Loucy (cell line): ENCODE data around the gene NIPSNAP3A.
A peak's percentile ranks its signal among the peaks of the same experiment; 100 is the strongest.

Experiments used
- H2AFZ ChIP-seq: fragments of 200-600 bp; sonication (generic); 2 replicates; pipeline ENCODE4 v1.6.0; 2016; ENCODE audit warnings: antibody characterized with exemption, mild to moderate bottlenecking, low read length, moderate library complexity
- H3F3A ChIP-seq: fragments of 200-600 bp; 2 replicates; pipeline ENCODE4 v1.6.0; 2016; ENCODE audit warnings: antibody characterized with exemption, low read depth, mild to moderate bottlenecking
- H3K27me3 ChIP-seq: fragments of 200-600 bp; sonication (generic); 2 replicates; pipeline ENCODE4 v1.6.1; 2014; ENCODE audit warnings: low read length, mild to moderate bottlenecking; ENCODE audit not compliant: insufficient read depth, poor library complexity, severe bottlenecking
- H3K36me3 ChIP-seq: fragments of 200-600 bp; sonication (generic); 2 replicates; pipeline ENCODE4 v1.6.1; 2016; ENCODE audit warnings: low read length; ENCODE audit not compliant: insufficient read depth
- H3K4me1 ChIP-seq: fragments of 200-600 bp; sonication (generic); 2 replicates; pipeline ENCODE4 v1.5.1; 2014; ENCODE audit warnings: low read length, mild to moderate bottlenecking; ENCODE audit not compliant: insufficient read depth, poor library complexity, severe bottlenecking
- H3K4me2 ChIP-seq: fragments of 200-600 bp; sonication (generic); 2 replicates; pipeline ENCODE4 v1.6.0; 2014; ENCODE audit warnings: antibody characterized with exemption, low read length, low read depth, mild to moderate bottlenecking; ENCODE audit not compliant: poor library complexity, severe bottlenecking
- H3K4me3 ChIP-seq: fragments of 200-600 bp; sonication (generic); 2 replicates; pipeline ENCODE4 v1.5.1; 2014; ENCODE audit warnings: low read length, mild to moderate bottlenecking, mixed read lengths; ENCODE audit not compliant: poor library complexity, severe bottlenecking
- H3K79me2 ChIP-seq: fragments of 200-600 bp; sonication (generic); 2 replicates; pipeline ENCODE4 v1.6.1; 2014; ENCODE audit warnings: low read length; ENCODE audit not compliant: insufficient read depth
- H3K9ac ChIP-seq: fragments of 200-600 bp; sonication (generic); 2 replicates; pipeline ENCODE4 v1.6.0; 2014; ENCODE audit warnings: mild to moderate bottlenecking, low read depth, low read length, moderate library complexity; ENCODE audit not compliant: poor library complexity, severe bottlenecking
- H3K9me2 ChIP-seq: fragments of 200-600 bp; sonication (generic); replicated peaks from 2 replicates; pipeline ENCODE4 v1.6.1; 2016; ENCODE audit warnings: low read depth, low read length, mixed read lengths
- H3K9me3 ChIP-seq: fragments of 200-600 bp; sonication (generic); 2 replicates; pipeline ENCODE4 v1.6.1; 2014; ENCODE audit warnings: mild to moderate bottlenecking, antibody characterized with exemption, low read length, low read depth; ENCODE audit not compliant: insufficient read depth
- H4K20me1 ChIP-seq: fragments of 200-600 bp; sonication (generic); 2 replicates; pipeline ENCODE4 v1.6.0; 2014; ENCODE audit warnings: antibody characterized with exemption, low read length, mild to moderate bottlenecking; ENCODE audit not compliant: insufficient read depth, poor library complexity, severe bottlenecking
- CTCF ChIP-seq: fragments of 200-600 bp; sonication (generic); conservative IDR thresholded peaks from 2 replicates; pipeline ENCODE4 v1.5.1; 2014; ENCODE audit warnings: mild to moderate bottlenecking, antibody characterized with exemption, low read length
- EZH2phosphoT487 ChIP-seq: fragments of 200-600 bp; IDR thresholded peaks from 2 replicates; pipeline ENCODE4 v1.6.1; 2018; ENCODE audit warnings: antibody characterized with exemption, mild to moderate bottlenecking, moderate library complexity, borderline replicate concordance

NIPSNAP3A gene

GRCh38 chr9:104746798-104747197 is 685 bp upstream of the NIPSNAP3A start:
- H3K27me3 ChIP-seq, result no peaks in the 10 kb centered on the region
- no peaks in the 10 kb centered on the region for H3K9me3 ChIP-seq
- H3K4me1 ChIP-seq, result peaks cover 36% of the 10 kb centered on the region
- H3K36me3 ChIP-seq, result no peaks in the 10 kb centered on the region
- H3K9me2 ChIP-seq, result no peaks in the 10 kb centered on the region
- peak overlapping the region; percentile 99 for H2AFZ ChIP-seq
- no peaks in the 10 kb centered on the region for H4K20me1 ChIP-seq
- no peak for TF ChIP-seq EZH2phosphoT487
- no peak for TF ChIP-seq CTCF
- peaks cover 3% of the 10 kb centered on the region; the same call in 1 of the 2 replicates for H3F3A ChIP-seq
- peak overlapping the region; percentile 84 for H3K4me3 ChIP-seq
- H3K79me2 ChIP-seq, result peaks cover 21% of the 10 kb centered on the region
- peak overlapping the region; percentile 86 for H3K9ac ChIP-seq
- peak overlapping the region; percentile 93 for H3K4me2 ChIP-seq

GRCh38 chr9:104747245-104747564 is 278 bp upstream of the NIPSNAP3A start:
- Histone ChIP-seq H4K20me1 (no peaks in the 10 kb centered on the region), H3F3A (peaks cover 3% of the 10 kb centered on the region; the same call in 1 of the 2 replicates), H3K9ac (peak overlapping the region; percentile 86), H3K9me3 (no peaks in the 10 kb centered on the region), H3K4me2 (peak overlapping the region; percentile 93), H3K27me3 (no peaks in the 10 kb centered on the region), H3K9me2 (no peaks in the 10 kb centered on the region), H2AFZ (peak overlapping the region; percentile 99), H3K4me3 (peak overlapping the region; percentile 84), H3K36me3 (no peaks in the 10 kb centered on the region; the same call in 1 of the 2 replicates), H3K4me1 (peaks cover 36% of the 10 kb centered on the region), H3K79me2 (peaks cover 21% of the 10 kb centered on the region)
- no peak for TF ChIP-seq CTCF
- TF ChIP-seq EZH2phosphoT487, result no peak

DNA sequence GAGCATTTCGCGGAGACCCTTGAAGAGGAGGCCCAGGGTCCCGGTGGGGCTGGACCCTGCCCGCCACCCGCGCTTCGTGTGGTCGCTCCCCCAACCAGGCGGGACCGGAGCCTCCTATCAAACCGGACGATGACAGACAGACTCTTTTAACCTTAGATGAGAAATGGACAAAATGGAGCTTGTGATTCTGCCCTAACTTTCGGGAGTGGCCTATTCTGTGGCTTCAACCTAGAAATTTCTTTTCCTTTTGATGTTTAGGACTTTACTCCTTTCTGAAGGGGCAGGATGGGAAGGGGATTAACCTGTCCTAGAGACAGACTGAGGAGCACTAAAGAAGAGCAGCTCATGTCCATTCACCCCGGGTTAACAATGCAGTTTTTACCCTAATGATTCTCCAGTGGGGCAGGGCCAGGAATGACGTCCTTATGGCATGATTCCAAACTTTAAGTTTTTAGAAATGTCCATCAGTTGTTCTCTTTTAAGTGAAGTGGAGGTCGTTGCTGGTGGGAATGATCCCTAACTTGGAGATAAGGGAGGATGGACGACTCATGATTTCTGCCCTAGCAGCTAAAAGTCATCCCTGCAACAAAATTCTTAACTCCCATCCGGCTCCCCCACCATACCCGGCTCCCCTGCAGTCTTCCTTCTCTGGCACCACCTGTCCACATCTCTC is 1.0 kb downstream of the NIPSNAP3A start:
- Histone ChIP-seq H3K27me3 (no peaks in the 10 kb centered on the region), H3K36me3 (no peaks in the 10 kb centered on the region; the same call in 1 of the 2 replicates), H3K79me2 (peaks cover 21% of the 10 kb centered on the region), H3K9me2 (no peaks in the 10 kb centered on the region), H3K4me2 (peak overlapping the region; percentile 93), H4K20me1 (no peaks in the 10 kb centered on the region), H3K4me3 (peak overlapping the region; percentile 84), H3K9ac (peak overlapping the region; percentile 86), H2AFZ (peak overlapping the region; percentile 99), H3K9me3 (no peaks in the 10 kb centered on the region), H3K4me1 (peaks cover 36% of the 10 kb centered on the region), H3F3A (peaks cover 3% of the 10 kb centered on the region; the same call in 1 of the 2 replicates)
- TF ChIP-seq CTCF, result no peak
